ENCODE data around the gene GSTO1. TPM values are rescaled to one million over a fixed set of nuclear protein-coding genes. Genes with fewer than 3 reads are reported as not detected.
A peak's percentile ranks its signal among the peaks of the same experiment; 100 is the strongest.

The GSTO1 gene
- total and polyA plus RNA-seq, 2 of the 13 experiments (the other 11 are each of a cell fraction or from before 2014, with no cell fraction given): 228 to 300 TPM

GRCh38 chr10:104277785-104278184 lies 23.1 kb downstream of the GSTO1 start (continued):
- 0 out of 2 replicates have a peak, but pooled peaks have one; percentile 22 for TF ChIP-seq HMGXB3 (CRISPR knock-in tag; IDR thresholded peaks at IDR 0.05; ENCODE audit: borderline replicate concordance)
- no peak for TF ChIP-seq EHMT2 (IDR thresholded peaks at IDR 0.05; ENCODE audit: borderline replicate concordance, low read depth, low read length)
- TF ChIP-seq RFX5 (IDR thresholded peaks at IDR 0.05; ENCODE audit: low read depth, low read length): no peak
- no peak for TF ChIP-seq ZNF557 (CRISPR knock-in tag; IDR thresholded peaks at IDR 0.05)
- TF ChIP-seq FOXP1 (IDR thresholded peaks at IDR 0.05): no peak
- peak; percentile 19; the same call in 1 of the 2 replicates for TF ChIP-seq FOXP1 (CRISPR knock-in tag; IDR thresholded peaks at IDR 0.05)
- TF ChIP-seq ZNF580 (CRISPR knock-in tag; IDR thresholded peaks at IDR 0.05; ENCODE audit: borderline replicate concordance, low read depth): no peak
- no peak for TF ChIP-seq ELK4 (CRISPR knock-in tag; IDR thresholded peaks at IDR 0.05; ENCODE audit: borderline replicate concordance)
- no peak for TF ChIP-seq BATF2 (CRISPR knock-in tag; IDR thresholded peaks at IDR 0.05)
- TF ChIP-seq SP1 (IDR thresholded peaks at IDR 0.05): no peak
- TF ChIP-seq SP1 (CRISPR knock-in tag; IDR thresholded peaks at IDR 0.05): no peak
- no peak for TF ChIP-seq SRSF4 (IDR thresholded peaks at IDR 0.05; ENCODE audit: low read depth, low read length, poor library complexity, severe bottlenecking)
- TF ChIP-seq ZNF24 (IDR thresholded peaks at IDR 0.05): no peak
- no peak for TF ChIP-seq ARNT (IDR thresholded peaks at IDR 0.05)
- no peak for TF ChIP-seq SYNCRIP (IDR thresholded peaks at IDR 0.05; ENCODE audit: insufficient read depth, low read depth, low read length)
- no peak for TF ChIP-seq ZNF503 (CRISPR knock-in tag; IDR thresholded peaks at IDR 0.05)
- peak; percentile 64; the same call in 1 of the 2 replicates for TF ChIP-seq FOXP4 (CRISPR knock-in tag; IDR thresholded peaks at IDR 0.05)
- TF ChIP-seq MXI1 (IDR thresholded peaks at IDR 0.05; ENCODE audit: borderline replicate concordance, low read depth, low read length): no peak
- TF ChIP-seq PRMT3 (CRISPR knock-in tag; IDR thresholded peaks at IDR 0.05; ENCODE audit: borderline replicate concordance, low read depth): no peak

Measured in HepG2 (cell line).